Measurements from ENCODE around the gene VAMP2. TPM values are rescaled to one million over a fixed set of nuclear protein-coding genes. Genes with fewer than 3 reads are reported as not detected.
A peak's percentile ranks its signal among the peaks of the same experiment; 100 is the strongest.

Gene VAMP2, protein sequence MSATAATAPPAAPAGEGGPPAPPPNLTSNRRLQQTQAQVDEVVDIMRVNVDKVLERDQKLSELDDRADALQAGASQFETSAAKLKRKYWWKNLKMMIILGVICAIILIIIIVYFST
- polyA plus RNA-seq (2013, experiment 1 of 2; ENCODE audit: insufficient read length): 32.1 TPM
- 33.9 TPM for polyA plus RNA-seq (2013, experiment 2 of 2; ENCODE audit: insufficient read length)

DNA sequence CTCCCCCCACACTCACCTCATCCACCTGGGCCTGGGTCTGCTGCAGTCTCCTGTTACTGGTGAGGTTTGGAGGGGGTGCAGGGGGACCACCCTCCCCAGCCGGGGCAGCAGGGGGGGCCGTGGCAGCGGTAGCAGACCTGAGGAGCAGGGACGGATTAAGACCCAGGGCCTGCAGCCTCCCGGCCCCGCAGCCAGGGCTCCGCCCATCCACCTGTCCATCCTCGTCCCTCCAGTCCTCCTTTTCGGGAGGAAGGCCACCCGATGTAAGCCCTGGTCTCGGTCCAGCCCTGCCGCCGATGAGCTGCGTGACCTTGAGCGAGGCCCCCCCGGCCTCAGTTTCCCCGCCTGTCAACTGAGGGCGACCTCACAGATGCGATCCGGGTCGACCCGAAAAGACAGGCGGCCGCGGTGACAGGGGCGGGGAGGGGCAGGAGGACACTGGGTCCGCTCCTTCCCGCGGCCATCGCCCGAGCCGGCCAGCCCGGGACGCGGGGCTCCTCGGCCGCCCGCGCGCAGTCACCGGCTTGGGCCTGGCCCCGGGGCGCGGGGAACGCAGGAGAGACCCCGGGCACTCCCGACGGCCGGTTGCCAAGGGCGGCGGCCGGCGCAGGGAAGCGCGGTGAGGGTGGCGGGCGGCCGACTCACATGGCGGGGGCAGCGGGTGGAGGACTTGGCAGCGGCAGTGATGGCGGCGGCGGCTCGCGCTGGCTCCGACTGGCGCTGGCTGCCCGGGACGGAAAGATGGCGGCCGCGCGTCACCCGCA is at the start of gene VAMP2:
Gene VAMP2 (minus strand): TSS at position 716 of the 764 bp plus-strand sequence. CDS start 69 bp downstream, at position 647.
- peak; percentile 77 for DNase-seq

DNA sequence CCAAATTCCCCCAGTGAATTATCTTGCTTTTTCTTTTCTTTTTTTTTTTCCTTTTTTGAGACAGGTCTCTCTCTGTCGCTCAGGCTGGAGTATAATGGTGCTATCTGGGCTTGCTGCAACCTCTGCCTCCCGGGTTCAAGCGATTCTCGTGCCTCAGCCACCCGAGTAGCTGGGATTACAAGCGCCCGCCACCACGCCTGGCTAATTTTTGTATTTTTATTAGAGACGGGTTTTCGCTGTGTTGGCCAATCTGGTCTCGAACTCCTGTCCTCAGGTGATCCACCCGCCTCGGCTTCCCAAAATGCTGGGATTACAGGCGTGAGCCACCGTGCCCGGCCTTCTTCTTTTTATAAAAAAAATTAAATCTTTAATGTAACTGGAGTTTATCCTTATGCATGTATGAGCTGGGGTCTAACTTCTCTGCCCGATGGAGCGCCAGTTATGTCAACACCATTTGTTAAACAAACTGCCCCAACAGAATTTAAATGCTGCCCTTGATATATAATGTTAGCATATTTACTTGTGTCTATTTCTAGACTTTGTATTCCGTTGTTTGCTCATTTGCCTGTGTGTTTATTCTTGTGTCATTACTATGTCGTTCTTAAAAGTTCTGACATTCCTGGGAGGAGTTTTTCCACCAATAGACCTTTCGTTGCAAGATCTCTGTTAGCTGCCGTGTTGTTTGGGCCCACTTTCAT is 48.2 kb upstream of the VAMP2 start:
- no peak for DNase-seq

DNA sequence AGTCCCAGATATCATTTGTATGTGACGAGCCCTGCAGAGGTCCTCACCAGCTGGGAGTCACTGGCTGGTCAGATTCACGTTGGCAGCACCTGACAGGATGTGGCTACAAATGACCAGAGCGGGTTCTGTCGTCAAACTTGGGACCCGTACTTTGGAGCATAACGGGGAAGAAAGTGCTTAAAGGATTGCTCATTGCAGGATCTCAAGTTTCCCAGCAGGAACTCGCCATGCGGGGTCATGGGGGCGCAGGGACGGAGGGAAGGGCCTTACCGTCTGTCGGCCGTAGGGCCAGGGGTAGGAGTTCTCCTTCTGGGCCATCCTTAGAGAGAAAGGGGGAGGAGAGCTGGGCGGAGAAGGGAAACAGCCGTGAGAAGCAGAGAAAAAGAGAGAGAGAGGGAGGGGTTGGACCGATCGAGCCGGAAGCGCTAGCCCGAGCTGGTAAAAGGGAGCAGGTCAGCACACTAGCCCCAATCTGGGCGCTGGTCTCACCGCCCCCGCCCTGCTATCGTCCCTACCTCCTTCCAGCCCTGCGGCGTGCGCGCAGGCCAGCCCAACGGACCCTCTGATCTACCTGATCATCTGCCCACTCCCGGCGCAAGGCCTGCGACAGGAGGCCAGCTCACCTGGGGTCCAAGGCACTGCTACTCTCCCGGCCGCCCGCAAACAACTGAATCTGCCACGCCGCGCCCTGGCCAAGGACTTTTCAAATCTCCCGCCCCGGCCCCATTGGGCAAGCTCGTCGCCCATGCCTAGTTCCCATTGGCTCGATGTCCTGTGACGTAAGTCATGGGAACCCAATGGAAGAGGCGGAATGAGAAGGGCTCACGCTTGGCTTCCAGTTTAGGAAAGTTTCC is 47.4 kb upstream of the VAMP2 start, which contains the start of gene AURKB:
Gene AURKB (minus strand): TSS at position 669 of the 854 bp plus-strand sequence. CDS start 351 bp downstream, at position 318.
- peak; percentile 98 for DNase-seq

DNA sequence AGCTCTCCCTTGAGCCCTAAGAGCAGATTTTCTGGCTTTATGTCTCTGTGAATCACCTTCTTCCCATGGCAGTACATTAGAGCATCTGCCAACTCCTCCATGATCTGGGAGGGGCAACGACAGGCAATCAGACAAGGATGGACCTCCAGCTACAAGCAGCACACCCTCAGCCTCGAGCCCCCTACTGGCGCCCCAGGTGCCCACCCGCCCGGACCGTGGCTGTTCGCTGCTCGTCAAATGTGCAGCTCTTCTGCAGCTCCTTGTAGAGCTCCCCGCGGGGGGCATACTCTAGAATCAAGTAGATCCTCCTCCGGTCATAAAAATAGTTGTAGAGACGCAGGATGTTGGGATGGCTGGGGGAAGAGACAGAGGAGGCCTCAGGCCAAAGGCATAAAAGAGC is 43.8 kb upstream of the VAMP2 start:
- no peak for DNase-seq

DNA sequence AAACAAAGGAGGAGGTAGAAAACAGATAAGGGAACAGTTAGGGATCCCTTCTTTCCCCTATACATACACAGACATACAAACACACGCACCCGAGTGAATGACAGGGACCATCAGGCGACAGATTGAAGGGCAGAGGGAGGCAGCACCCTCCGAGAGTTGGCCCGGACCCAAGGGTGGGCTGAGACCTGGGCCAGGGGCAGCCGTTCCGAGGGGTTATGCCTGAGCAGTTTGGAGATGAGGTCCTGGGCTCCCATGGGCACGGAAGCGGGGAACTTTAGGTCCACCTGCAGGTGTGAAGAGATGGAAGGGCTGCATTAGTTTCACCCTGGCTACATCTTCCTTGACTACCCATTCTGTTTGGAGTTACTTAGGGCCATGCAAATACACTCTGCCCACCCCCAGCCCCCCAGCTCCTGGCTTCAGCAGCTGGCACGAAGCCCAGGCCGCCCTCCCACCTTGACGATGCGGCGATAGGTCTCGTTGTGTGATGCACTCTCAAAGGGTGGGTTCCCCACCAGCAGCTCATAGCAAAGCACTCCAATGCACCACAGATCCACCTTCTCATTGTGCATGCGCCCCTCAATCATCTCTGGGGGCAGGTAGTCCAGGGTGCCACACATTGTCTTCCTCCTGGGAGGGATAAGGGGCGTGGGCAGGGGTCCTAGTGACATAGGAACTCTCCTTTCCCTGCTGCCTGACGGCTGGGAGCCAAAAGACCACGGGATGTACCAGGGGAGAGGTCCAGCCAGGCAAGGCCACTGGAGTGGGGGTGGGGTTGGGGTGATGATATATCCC is 42.2 kb upstream of the VAMP2 start:
- DNase-seq: no peak

DNA sequence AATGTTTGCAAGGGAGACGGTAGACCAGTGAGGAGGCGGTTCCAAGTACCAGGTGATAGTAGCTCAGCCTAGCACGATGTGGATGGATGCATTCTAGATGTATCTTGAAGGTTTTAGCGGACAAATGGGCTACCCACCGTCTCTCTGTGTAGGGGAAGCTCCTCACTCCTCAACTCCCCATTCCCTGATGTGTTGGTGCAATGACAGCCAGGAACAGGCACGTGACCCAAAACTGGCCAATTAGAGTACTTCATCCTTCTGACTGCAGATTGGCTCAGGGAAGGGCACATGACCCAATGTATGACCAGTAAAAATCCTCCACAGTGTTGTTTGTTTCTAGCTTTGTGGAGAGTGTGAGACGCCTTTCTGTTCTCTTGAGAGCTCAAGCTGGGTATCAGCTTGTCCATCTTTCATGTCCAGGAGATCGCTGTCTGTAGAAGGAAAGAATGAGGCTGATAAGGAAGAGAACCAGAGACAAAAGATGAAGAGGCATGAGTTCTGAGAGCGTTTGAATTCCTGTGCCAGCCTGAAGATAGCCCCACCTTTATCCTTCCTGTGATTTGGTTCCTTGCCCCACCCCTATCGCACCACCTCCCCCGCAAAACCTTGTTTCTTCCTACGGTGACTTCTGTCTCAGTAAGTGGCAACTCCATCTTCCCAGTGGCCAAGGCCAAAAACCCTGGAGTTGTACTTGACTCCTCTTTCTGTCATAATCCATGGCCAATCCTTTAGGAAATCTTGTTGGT is 29.5 kb upstream of the VAMP2 start:
- peak; percentile 89 for DNase-seq

DNA sequence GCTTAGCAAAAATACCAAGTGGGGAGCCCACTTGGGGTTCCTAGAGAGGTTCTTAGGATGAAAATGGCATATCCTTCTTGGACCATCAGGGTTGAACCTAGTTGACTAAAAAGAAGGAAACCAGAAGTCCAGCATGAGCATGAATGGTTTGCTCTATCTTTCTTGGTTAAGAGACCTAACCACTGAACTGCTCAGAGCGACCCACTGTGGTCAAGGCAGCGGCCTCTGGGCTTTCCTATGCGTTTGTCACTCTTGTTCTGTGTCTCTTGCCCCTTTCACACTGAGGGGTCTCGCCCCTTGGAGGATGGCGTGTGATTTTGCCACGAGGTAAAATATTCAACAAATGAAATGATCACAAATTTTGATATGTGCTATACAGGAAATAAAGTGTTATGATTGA is 27.8 kb upstream of the VAMP2 start:
- DNase-seq: no peak

DNA sequence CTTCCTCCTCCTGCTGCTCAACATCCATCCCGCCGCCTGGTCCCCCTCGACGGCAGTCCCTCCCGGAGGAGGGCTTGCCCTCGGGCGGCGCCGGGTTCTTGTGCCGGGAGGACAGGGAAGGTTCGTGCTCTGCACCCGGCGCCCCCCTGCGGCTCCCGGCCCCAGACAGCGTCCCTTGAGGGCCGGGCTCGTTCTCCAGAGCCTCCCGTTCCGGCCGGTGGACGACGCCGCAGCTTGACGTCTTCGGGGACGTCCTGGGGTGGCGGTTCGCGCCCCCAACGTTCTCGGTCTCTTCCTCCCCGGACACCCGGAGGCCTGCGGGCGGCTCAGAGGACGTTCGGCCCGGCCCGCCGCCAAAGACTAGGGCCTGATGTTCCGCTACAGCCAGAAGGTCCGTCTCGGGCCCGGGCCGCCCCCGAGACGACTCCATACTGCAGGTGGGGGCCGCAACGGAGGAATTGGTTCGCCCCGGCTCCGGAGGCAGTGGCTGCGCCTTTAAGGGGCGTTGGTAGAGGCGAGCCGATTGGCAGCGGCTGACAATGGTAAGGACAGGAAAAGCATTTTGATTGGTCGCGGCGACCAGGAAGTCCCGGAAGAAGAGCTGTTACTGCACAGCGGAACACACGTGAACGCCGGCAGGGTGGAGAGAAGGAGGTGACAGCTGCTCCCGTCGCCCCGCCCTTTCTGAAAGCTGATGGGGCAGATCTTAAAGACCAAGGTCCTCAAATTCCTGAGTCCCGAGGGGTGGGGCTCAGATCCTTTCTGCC is 27.1 kb upstream of the VAMP2 start, which contains the start of gene BORCS6:
Gene BORCS6 (minus strand): TSS at position 470 of the 767 bp plus-strand sequence. CDS start 40 bp downstream, at position 430.
- peak; percentile 99 for DNase-seq

DNA sequence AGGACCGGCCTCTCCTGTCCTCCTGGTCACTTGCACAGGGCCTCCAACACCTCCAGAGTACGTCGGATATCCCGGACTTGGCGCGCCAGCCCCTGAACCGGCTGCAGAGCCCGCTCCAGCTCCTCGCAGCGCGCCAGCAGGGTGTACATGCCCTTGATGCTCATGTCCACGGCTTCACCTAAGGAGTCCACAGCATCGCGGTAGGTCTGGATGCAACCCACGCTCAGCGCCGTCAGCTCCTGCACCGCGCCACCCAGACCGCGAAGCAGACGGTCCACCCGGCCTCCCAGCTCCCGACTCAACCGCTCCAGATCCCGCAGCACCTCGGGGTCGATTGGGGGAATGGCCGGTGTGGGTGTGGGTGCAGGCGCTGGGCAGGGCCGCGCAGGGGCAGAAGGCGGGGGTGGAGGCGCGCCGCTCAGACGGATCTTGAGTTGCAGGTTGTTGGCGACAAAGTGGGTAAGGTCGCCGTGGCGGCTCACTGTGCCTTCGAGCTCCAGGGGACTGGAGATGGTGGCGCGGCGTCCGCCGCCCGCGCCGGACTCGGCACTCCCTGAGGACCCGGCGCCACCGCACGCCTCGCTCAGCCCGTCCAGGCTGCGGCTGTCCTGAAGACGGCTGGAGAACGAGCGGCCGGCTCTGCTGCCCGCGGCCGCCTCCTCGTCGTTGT is 26.4 kb upstream of the VAMP2 start:
- no peak for DNase-seq

DNA sequence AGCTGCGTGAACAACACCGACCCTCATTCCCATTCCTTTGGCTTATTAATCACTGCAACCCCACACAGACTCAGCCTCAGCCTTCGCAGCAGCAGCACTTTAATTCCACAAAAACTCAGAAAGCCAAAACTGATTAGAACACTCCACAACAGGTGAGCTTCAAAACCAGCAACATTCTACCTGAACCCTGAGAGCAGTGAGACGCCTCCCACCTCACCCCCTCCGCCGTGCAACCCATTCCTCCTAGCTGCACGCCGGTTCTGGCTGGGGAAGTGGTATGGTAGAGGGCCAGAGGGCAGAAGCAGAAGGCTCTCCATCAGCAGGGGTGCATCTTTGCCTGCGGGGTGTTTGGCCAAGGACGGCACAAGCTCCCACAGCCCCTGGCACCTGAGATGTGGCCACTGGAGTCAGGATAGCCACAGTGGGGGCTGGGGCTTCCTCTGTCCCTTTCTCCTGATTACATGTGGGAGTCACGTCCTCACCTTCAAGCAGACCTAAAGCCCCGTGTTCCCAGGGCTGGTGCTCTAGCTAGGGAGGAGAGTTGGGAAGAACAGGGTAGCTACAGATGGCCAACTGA is 25.6 kb upstream of the VAMP2 start:
- no peak for DNase-seq

DNA sequence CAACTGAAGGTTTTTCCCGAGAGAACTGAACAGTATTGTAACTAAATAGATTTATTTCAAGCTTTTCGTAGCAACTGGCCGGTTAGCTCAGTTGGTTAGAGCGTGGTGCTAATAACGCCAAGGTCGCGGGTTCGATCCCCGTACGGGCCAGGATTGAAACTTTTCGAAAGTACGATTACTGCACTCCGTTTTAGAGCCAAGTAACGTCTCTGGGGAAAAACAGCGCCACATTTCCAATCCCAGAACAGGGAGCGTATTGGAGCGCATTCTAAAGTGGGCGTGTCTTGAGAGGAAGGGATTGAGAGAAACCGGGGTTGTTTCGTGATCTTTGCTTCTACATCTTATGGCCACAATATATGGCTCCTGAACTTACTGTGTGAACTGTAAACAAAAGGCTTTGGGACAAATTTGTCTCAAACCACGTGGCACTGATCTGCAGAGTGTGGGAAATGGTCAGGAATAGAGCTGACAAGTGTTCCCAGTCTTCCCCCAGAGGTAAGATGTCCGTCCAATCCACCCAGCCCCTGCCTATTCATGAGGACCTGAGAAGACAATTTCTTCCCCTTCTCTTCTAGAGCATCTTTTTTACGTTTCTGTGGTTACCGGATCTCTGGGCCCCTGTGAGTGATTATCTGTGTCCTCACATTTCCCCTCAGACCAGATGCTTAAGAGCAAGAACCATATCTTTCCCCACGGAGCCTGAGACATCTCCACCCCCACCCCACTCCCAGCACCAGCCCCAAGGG is 24.9 kb upstream of the VAMP2 start:
- DNase-seq: peak; percentile 100

DNA sequence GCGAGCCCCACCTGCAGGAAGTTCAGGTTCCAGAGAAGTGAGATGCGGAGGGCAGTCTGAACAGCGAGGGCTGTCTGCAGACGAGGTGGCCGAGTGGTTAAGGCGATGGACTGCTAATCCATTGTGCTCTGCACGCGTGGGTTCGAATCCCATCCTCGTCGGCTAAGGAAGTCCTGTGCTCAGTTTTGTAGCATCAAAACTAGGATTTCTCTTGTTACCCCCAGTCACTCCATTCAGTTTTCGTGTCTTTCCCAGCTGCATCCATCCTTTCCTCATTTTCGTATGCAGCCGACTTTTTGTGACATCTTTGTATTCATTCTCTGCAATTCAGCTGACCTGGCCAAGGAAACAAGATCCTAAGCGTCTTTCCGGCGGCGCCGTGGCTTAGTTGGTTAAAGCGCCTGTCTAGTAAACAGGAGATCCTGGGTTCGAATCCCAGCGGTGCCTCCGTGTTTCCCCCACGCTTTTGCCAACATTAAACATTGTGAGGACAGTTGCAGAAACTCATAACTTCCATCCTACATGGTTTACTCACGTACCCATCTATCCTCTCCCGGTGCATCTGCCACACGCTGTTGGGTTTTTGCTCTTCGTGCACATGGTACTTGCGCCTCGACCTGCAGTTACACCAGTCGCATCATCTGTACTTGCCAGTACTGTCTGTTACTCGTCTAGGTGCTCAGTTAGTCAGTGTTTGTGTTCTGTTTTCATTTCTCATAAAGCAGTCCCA is 24.2 kb upstream of the VAMP2 start:
- peak; percentile 98 for DNase-seq

DNA sequence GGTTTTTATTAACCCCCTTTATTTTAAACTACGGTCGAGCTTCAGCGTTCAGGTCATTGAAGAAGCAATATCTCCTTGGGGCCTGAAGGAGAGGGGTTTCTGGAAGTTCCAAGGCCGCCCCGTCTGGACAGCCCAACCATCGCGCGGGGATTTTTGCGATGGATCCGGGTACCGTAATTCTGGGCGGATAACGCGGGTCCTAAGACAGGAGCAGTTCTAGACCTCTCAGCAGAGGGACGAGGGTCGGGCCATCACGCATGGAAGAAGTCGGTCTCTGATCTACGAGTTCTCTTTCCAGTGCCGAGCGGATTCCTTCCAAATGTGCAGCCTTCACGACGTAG is 23.7 kb upstream of the VAMP2 start:
- DNase-seq: no peak

DNA sequence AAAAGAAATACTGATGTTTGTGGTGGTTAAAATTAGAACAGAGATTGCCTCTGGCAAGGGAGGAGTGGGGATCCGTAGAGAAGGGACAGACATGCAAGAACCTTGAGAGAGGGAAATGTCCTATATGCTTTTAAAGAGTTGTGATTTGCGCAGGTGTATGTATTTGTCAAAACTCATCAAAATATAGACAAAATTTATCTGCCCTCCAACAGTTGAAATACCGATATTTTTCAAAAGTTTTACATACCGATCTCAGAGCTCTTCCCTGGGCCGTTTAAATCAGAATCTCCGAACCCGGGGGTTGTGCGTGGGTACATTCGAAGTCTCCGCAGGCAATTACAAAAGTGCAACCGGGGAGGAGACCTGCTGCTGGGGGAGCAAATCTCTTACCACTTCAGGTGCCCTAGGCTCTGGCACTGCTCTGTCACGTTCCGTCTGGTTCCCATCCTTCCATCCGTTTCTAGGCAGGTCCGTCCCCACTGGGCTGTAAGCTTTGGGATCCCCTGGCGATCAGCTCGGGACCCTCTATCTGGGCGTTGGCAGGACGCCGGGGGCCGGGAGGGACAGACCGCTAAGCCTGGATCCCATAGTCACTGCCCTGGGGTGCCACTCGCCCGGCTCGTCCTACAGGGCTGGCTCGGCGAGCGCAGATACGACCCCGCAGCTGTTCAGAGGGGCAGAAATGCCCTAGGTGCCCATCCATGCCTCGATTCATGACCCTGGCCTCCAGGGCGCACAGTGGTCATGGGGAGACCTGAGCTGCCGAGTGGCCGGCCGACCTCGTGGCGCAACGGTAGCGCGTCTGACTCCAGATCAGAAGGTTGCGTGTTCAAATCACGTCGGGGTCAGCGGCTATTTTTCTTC is 23.1 kb upstream of the VAMP2 start:
- DNase-seq: peak; percentile 80

DNA sequence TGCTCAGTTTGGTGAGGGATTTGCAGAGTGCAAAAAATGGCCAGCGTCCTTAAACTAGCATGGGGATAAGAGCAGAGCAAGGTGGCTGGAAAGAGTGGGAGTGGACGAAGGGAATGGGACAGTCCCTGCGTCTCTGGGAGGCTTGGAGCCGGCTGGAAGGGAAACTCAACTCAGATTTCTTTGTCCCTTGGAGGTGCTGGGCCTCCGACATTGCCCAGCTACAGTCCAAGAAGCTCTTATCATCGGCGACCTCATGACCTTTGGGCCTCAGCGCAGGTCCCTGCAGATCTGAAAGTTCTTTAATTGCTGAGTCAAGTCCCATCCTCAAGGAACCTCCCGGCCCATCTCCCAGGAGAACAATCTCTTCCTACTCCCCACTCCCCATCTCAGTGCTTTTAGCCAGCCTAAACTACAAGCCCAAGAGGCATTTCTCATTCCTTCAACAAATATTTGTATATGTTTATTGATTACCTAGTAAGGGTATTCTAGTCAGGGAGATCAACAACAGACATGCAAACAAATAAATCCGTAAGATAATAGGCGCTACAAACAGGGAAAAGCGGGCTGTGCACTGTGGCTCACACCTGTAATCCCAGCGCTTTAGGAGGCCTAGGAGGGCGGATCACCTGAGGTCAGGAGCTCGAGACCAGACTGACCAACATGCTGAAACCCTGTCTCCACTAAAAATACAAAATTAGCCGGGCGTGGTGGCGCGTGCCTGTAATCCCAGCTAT is 14.4 kb upstream of the VAMP2 start:
- no peak for DNase-seq
